NCI-H2196 (cell line): Measurements from ENCODE around the gene PRCC.
A peak's percentile ranks its signal among the peaks of the same experiment; 100 is the strongest.

Experiments used
- DNase-seq: peaks from one replicate; lab custom pipeline; 2025; ENCODE audit not compliant: unreplicated experiment; lab: John Stamatoyannopoulos, UW

PRCC gene

DNA sequence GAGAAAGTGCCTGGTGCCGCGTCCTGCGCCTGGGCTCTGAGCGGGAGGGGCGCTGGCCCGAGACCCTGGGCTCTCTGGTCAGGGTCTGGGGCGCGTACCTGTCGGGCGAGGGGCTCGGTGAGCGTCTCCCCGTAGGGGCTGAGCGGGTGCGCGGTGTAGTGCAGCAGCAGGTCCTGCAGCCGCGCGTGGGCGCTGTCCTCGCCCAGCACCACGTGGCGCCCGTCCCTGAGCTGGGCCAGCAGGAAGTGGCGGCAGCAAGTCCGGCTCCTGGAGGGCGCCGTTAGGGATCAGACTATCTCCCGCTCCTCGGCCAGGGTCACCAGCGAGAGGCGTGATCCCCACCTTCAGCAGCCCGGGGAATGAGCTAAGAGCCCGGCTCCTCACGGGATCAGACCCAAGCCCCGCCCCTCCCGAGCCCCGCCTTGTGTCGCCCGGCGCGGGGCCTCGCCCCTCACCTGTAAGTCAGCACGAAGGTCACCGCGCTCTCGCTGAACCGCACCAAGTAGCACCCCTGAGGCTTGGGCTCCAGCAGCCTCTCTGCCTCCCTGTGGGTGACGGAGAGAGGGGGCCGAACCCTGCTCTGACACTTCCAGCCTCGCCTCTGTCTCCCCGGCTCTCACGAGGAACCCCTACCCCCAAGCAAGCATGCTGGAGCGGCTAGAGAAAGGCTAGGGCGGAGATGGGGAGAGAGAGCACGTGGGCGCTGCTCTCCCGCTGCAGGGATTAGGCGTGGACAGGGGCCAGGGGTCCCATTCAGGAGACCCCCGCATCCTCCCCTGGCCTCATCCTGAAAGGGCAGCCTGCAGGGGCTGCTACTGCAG is 46.6 kb downstream of the PRCC start:
- DNase-seq, result no peak

- DNase-seq, result no peak
These were observed 47.4 kb downstream of the PRCC start for GRCh38 chr1:156814571-156815260.

DNA sequence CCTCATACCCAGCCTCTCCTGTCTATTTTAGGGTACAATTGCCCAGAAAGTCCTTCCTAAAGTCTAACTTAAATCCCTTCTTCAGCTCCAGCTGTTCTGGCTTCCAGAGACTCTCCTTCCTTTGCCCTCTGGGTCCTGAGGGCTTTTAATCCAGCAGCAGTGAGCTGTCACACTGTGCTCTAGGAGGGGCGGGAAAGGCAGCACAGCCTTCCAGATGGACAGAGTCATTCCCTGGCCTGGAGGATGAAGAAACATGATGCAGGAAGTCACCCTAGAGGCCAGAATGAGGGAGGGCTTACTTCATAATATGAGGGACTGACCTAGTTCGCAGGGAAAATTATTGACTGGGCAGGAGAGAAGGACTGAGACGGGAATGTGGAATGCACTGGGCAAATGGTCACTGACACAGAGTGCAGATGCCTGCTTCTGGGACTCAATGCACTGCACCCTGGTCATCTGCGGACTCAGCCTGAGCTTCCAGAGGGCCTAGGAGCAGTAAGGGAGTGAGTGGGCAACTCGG is 48.0 kb downstream of the PRCC start:
- no peak for DNase-seq

DNA sequence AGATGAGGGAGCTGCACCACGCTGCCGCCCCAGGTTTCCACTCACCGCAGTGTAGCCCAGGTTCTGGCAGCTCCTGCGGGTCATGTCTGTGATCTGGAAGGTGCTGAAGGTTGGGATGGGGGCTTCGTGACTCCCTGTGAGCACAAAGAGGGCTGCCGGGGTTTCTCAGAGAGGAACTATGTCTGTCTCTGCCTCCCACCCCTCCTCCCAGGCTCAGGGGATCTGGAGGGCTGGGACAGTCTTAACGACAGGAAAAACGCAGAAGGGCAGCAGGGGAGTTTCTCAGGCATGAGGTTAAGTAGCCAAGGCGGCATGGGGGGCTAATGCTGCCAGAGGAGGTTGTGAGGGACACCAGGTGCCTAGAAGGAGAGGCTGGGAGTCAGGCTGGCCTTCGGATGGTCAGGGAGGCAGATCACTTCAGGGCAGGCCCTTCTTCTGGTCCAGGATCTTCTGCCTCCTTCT is 48.7 kb downstream of the PRCC start:
- no peak for DNase-seq

DNA sequence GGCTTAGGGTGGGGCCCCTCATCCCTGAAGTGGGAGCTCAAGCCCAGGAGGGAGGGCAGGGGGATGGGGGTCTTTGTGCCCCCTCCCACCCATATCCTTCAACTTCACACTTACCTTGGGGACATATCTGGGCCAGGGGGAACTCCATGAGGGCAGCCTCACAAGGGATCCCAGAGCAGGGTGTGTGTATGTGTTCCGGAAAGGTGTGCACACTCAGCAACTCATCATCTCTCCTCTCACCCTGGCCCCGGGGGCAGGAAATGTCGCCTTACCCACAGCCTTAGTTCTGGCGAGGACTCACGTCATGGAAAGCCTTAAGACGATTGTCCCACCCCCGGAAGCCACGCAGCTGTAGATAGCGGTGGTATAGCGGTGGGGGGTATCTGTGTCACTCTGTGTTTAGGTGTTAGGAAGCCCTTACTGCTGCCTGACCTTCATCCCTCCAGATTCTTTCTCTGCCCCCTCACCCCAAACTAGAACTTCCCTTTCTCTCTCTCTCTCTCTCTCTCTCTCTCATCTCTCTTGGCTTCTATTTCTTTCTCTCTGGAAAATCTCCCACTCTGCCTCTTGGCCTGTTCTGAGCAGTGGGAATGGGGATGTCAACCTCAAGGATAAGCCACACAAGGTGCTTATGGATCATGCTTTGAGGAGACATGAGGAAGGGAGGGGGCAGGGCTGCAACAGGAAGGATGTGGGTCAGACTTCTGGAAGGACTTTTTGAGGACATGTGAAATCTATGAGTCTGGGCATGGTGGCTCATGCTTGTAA is 49.4 kb downstream of the PRCC start, which contains the start of gene SH2D2A:
SH2D2A (minus strand) TSS at position 288 of the 768 bp plus-strand sequence; CDS start at position 148, 140 bp downstream.
- DNase-seq, result no peak

GRCh38 chr1:156821801-156822200 is 54.5 kb downstream of the PRCC start:
- no peak for DNase-seq

GRCh38 chr1:156822680-156823079 is 55.3 kb downstream of the PRCC start:
- DNase-seq, result no peak

- no peak for DNase-seq
These were observed 56.0 kb downstream of the PRCC start for GRCh38 chr1:156823210-156823790.

- no peak for DNase-seq
These were observed 59.3 kb downstream of the PRCC start for GRCh38 chr1:156826630-156827029.

- DNase-seq, result no peak
These were observed 61.2 kb downstream of the PRCC start for GRCh38 chr1:156828400-156829124.

DNA sequence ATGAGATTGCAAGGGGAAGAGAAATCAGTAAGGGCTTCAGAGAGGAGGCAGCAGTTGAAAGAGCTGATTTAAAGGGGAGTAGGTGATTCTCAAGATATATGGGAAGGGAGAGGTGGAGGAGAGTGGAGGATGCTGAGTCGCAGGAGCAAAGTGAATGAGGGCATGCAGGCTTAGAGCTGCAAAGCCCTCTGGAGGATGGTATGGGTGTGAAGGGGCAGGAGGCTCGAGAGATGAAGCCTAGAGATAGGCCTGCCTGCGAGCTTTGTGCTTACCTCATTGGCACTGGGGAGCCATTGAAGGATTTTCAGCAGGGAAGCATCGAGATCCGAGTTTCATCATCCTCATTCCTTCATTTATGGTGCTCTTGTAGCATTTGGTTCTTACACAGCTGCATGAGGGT is 65.1 kb downstream of the PRCC start:
- DNase-seq, result no peak

DNA sequence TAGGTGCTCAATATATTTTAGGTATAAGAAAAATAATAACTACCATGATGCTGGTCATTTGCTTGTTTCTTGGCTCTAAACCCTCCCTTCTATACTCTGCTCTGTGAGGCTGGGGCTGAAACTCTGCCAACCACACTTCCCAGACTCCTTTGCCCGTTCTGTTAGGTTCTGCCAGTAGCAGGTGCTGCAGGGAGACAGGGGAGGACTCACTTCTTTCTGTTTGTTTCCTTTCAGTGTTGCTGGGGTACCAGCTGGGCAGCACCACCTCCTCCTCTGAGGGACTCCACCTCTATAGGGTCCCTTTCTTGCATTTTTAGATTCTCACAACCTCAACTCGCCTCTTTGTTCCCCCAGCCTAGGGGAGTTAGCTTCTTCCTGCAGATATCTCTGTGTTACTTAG is 66.3 kb downstream of the PRCC start:
- DNase-seq, result peak; percentile 24

- no peak for DNase-seq
These were observed 67.0 kb downstream of the PRCC start for GRCh38 chr1:156834322-156834721.

GRCh38 chr1:156836041-156836654 is 68.8 kb downstream of the PRCC start:
- DNase-seq, result no peak

DNA sequence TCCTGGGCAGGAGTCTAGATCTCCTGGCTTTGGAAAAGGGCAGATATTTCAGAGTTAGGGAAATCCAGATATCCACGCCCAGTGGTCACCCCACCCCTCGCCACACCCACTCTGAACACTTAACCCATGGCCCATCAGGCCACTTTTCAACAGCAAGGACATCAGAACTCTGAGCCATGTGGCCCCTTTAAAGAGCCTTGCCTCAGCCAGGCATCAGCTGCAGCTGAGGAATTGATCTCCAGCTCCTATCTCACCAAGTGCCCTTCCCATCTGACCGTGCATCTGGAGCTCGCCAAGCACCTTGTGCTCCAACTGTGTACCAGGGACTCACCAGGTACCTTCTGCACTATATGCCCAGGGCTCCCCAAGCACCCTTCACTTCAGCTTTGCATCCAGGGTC is 69.6 kb downstream of the PRCC start:
- no peak for DNase-seq

DNA sequence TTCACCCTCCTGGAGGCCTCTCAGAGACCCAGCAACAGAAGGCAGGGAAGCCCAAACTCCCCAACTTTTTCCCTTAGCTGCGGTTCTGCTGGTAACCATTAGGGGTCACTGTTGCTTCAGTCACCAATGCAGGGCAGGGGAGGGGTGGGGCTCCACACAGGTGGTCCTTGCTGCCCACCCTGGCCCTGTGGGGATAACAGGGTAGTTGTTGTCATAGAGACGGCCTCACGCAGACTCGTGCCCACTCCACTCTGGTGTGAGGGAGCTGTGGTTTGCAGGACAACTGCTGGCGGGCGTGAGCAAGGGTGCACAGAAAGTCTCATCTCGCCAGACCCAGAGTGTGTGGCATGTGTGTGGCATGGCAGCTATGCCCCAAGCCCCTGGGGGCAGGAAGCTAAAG is 71.6 kb downstream of the PRCC start:
- DNase-seq, result peak; percentile 42

DNA sequence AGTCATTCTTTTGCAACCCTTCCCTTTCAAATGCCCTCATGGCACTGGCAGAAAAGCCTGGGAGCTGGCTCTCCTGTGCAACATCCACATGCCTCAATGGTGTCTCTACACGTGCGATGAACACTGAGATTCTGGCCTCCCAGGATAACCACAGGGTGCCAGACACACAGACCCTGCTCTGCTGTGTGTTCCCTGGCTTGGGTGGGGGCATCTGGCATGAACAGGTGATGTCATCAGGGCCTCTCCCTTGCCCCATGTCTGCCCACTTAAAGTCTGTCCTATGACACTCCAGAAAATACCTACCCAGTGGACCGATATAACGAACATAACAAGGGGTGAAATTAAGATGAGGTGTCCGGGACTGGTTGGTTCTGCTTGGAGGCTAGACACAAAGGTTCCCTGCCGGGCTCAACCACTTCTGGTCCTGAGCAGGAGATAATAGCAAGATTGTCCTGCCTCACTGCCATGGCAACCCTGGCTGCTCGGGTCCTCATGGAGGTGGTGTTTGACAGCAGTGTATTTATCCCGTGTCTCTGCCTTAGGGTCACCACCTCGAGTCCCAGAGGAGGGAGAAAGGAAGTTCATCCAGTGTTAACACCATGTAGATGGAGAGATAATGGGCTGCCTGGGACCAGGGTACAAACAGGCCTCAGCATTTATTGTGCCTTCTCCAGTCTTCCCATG is 72.2 kb downstream of the PRCC start:
- no peak for DNase-seq

- no peak for DNase-seq
These were observed 73.0 kb downstream of the PRCC start for GRCh38 chr1:156840186-156840897.

DNA sequence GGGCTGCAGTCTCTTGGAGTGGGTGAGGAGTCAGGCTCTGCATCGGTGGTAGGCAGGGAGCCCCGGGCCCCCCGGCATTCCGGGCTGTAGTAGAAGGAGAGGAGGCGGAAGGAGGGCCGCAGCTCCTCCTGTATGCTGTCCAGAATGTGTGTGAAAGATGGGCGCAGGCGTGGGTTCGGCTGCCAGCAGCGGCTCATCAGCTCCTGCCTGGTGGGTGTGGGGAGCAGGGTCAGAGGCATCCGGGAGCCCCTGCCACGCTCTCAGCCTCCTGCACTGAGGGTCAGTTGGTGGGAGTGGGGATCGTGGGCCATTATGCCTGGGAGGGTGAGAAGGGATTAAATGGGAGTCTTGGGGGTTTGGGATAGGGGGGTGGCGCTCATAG is 73.6 kb downstream of the PRCC start:
- DNase-seq, result no peak
